H54 (cell line): Measurements from ENCODE around the gene CDH23.

ENCODE experiments used
- DNase-seq: peaks from one replicate; pipeline ENCODE4 v3.0.0; 2011; ENCODE audit warnings: low spot score, mixed read lengths; ENCODE audit not compliant: insufficient read length
- FAIRE-seq: peaks from 3 replicates; lab custom pipeline; 2011; peaks lifted over from hg19 to GRCh38; lab: Jason Lieb, UNC
- POLR2A ChIP-seq: IDR thresholded peaks from 2 replicates; pipeline ENCODE4 v1.6.1; 2011; ENCODE audit warnings: low read depth, mild to moderate bottlenecking, low read length

CDH23 gene

DNA sequence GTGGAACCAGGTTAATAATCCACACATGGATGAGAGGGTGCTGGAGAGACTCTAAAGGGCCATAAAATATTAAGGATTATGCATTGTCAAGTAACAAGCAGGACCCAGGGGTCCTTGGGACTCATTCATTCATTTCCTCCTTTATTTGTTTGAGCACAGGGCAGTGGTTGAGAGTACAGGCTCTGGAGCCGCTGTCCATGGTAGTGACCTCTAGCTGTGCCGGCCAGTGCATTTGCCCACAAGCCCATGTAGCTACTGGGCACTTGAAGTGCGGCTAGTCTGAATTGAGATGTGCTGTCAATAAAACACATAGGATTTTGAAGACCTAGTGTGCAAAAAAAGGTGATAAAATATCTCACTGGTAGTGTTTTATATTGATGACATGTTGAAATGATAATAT, 185.3 kb downstream of the CDH23 start:
- TF ChIP-seq POLR2A: no peak
- no peak for FAIRE-seq
- peak; percentile 35 for DNase-seq

DNA sequence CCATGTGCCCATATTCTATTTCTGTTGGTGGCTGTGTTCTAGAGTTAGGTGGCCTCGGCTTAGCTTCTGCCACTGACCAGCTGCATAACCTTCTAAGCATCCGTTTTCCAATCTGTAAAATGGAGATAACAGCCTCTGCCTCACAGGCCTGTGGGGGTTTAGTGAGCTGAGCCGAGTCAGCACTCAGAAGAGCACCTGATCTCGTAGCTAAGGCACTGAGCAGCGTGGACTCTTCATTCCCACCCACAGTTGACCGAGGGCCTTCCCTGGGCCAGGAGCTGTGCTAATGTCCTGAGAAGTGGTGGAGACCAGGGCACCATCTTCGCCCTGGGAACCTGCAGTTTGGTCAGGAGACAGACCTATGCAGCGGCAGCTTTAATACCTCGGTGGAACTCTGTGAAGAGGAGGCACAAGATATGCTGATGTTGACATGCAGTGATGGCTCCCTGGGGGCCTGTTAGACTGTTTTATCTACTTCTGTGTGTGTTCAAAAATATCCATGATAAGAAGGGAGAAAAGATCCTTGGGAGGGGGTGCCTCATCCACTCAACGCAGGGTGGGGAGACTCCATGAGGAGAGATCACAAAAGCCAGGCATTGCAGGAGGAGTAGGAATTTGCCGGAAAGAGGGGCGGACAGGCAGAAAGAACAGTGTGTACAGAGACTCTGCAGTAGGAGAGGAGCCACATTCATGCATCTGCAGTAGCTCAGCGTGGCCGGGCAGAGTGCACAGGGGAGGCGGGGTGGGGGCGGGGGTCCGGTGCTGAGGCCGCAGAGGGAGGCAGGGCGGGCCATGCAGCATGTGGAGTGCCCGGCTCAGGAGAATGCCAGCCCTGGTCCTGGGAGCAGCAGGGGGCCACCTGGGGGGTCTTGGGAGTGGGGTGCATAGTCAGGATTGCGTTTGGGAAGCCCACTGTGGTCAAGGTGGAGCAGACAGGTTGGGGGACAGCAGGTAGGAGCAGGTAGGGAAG, 186.1 kb downstream of the CDH23 start:
- DNase-seq: no peak
- no peak for FAIRE-seq
- no peak for TF ChIP-seq POLR2A

DNA sequence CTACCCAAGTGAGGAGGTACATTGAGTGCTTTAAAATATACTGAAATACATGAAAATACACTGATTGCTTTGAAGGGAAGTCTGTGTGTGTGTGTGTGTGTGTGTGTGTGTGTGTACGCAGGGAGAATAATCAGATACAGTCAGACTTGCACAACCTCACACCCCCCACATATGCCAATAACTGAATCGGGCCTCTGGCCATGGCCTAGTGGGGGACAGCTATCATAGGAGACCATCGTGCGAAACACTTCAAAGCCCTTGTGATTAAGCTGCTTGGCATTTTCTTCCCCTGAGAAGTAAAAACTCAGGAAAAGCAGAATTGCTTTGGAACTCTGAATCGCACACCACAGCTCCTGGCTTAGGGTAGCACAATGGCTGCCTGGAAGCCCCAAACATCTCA, 187.7 kb downstream of the CDH23 start:
- no peak for TF ChIP-seq POLR2A
- FAIRE-seq (no peak), DNase-seq (no peak)

DNA sequence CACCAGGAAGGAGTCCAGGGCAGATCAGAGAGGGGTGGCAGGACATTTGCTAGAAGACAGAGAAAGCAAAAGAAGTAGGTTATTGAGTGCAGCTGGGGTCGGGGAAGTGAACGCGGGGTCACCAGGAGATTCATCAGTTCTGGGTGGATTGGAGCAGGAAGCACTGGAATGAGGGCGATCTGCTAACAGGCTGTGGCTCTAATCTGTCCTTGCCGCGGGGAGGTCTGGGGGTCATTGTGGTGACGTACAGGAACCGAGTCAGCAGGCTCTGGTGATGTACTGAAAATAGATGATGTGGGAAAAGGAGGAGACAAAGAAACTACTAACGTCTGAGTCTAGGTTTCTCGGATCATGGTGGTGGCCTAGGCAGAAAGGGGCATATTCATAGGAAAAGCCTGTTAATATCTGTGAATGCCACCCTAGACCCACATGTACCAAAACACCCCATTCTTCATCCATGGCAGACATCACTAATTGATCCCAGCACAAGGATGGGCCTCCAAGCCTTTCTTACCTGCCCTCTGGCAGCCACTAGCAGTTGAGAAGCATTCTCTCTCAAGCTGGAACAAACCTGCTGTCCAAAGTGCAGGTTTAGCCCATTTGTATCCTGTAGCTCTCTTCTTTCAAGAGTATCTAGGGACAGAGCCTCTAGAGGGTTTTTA, 188.3 kb downstream of the CDH23 start:
- no peak for FAIRE-seq
- no peak for DNase-seq
- no peak for TF ChIP-seq POLR2A

DNA sequence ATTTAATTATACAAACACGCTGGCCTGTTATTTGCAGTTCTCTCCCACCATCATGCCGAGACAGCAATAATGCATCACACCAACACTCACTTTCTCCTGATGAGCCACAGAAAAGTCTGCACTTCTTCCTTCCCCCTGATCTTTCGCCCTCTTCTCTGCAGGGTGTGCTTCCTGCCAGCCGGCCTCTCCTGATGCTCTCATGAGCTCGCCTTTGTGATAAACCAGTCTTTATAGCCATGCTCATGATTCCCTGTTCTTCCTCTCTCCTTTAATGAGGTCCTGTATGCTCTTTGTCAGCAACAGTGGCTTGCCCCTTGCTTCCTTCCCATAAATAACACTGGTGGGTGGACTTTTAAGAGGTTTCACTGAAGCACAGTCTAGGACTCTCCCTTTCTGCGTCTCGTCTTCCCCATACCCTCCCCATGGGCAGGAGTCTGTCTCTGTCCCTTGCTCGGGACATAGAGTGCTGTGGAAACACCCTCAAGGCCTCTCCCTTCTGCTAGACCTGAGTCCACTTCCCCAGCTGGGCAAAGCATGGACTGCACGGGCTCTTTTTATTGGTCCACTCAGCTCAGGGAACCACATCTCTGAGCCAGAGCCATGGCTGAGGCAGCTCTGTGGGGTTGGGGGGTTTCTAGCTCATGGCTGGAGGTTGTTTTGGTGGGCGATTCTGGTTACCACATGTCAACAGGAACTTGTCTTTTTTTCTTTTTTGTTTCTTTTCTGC, 189.0 kb downstream of the CDH23 start:
- FAIRE-seq: no peak

DNA sequence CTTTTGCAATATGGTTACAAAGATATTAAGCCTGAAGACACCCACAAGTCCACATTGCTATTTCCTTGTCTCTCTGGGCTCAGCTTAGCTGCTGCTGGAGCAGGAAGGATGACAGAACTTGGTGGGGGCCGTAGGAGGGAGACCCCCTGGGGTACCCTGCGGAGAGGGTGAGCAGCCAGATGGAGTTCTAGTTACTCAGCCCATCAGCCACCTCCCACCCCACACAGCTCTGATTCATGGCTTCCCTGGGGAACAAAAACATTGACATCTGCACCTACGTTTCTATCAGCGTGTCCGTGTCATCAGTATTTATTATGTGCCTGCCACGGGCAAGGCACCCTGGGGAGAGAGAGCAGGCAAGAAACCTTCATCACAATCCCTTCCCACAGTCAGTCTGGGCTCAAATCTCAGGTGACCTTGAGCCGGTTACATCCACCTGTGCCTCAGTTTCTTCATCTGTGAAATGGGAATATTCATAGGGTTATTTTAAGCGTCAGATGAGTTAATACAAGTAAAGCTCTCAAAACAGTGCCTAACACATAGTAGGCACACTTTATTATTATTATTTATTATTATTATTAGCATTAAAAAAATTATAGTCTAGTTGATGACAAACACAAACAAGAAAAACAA, 191.3 kb downstream of the CDH23 start:
- DNase-seq (peak; percentile 51), FAIRE-seq (peak; percentile 11)
- no peak for TF ChIP-seq POLR2A

More for the DNA sequence above, 189.0 kb downstream of the CDH23 start:
- no peak for DNase-seq
- TF ChIP-seq POLR2A: no peak

DNA sequence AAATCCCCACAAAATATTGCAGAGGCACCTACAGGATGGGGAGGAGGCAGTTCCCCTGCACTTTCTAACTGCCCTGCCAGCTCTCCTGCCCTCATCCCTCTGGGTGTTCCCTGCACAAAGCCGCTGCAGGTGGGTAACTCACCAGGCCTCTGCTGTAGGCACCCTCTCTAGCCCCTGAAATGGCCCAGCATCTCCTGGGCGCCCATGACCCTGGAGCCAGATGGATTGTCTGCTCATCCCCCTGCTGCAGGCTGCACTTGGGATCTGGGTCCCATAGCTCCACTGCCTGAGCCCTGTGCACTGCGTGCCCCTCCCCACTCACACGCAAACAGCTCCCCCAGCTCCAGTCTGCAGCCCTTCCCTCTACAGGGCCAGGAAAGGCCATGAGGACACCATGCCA, 192.0 kb downstream of the CDH23 start:
- no peak for TF ChIP-seq POLR2A
- DNase-seq: no peak
- FAIRE-seq: no peak

DNA sequence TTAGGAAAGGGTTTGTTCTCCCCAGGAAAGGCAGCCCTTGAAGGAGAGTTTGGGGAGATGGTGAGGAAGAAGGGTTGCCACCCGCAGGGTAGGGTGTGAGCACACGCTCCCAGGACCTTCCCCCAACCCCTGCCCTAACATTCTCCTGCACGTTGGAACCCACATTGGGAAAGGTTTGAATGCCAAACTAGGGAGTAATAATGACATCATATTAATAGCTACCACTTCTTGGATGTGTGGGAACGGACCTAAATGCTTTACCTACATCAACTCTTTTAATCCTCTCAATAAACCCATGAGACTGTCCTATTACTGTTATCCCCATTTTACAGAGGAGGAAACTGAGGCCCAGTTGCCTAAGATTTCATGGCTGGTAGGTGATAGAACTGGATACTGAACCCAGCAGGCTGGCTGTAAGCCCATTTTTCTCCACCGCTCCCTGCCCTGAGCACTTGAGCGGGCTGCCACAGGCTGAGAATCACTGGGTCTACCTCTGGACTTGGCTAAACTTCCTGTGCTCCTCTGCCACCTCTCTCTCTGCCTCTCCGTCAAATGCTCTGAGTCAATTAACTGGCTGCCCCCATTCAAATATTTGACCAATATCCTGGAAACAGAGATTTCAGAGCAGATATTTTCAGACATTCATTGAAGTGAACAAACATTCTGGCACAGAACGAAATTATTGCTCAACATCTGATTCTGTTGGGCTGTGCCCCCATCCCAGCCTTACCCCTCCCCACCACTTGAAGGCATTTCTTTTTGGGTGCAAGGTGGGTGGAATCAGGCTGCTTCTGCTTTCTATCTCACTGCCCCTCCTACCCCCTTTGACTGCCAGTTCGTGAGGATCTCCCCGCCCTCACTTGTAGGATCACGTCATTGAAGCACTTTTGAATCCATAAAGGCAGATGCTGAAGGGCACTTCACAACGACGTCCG, 193.2 kb downstream of the CDH23 start:
- TF ChIP-seq POLR2A: no peak
- no peak for DNase-seq
- no peak for FAIRE-seq

DNA sequence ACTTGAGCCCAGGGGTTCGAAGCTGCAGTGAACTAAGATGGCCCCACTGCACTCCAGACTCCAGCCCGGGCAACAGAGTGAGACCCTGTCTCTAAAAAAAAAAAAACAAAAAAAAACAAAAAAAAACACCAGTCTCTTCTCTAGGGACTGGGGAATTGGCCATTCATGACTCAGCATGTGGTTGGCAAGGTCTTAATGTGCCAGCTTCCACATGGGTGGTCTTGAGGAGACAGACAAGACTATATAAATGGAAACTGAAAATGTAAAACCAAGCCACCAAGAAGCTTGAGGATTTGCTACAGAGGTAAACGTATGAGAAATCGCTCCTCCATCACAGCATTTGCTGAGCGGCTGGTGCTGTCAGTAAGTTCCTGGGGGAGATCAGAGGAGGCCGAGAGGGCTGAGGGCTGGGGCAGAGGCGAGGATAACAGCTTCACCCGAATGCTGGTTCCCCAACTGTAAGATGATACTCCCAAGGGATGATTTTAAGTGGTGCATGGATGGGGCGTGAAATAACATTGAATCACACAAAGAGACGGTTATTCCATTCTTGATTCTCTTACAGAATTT, 194.1 kb downstream of the CDH23 start:
- no peak for TF ChIP-seq POLR2A
- DNase-seq: no peak
- no peak for FAIRE-seq

DNA sequence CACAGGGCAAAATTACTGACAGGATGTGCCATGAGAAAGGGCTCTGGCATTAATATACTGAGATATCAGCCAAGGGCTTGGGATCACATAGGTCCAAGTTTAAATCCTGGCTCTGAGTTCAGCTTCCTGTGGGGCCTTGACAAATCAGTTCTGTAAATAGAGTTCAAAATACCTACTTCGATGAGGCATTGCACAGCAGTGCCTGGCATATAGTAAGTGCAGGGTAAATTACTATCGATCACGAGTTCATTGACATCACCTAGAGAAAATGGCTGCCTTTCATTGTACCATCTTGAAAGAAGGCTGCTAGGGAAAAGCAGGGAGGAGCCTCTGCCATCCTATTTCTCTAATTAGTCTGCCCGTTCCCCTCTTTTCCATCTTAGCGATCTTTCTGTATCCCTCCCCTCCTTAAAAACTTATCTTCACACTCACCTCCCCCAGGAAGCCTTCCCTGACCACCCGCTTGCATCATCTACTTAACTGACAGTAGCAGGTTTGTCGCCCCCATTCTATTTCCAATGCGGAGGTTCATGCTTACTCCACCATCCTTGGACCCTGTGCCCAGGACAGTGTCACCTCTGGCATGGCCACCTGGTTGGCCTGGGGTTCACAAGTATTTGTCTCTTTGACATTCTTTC, 198.3 kb downstream of the CDH23 start:
- DNase-seq (no peak), FAIRE-seq (no peak)
- TF ChIP-seq POLR2A: no peak

DNA sequence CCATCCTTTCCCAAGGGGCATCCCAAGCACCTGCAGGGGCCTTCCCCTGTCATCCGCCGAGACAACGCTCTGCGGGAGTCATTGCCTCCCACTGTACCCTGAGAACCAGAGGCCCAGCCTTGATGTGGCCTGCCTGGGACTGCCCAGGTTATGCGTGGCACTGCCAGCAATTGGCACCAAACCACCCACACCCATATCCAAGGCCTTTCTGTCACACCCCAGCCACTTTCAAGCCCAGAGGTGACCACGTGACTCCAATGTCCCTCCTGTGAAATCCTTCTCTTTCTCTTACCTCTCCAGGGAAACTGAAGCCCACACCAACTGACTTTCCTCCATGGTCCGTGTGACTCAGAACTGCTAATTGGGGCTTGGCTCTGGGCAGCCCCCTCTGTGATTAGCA, 198.9 kb downstream of the CDH23 start:
- no peak for TF ChIP-seq POLR2A
- DNase-seq: no peak
- FAIRE-seq: no peak

DNA sequence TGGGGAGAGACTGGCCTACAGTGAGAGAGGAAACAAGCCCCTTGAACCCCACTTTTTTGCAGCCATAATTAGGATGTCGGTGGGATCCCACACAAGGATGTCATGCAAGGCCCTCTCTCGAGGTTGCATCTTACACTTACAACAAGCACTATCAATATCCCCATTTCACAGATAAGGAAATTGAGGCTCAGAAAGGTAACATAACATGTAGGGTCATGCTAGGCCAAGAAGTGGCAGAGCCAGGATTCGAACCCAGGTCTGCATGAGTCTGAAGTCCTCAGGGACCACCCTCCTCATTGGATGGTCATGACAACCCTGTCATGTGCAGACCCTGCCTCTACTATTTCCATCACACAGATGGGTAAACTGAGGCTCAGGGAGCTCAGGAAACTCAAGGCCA, 199.4 kb downstream of the CDH23 start:
- FAIRE-seq: no peak

More for the DNA sequence above, 199.4 kb downstream of the CDH23 start:
- no peak for DNase-seq
- no peak for TF ChIP-seq POLR2A
